Upper lobe of right lung (tissue), 1 donor: ENCODE measurements around the gene EAPP. TPM values are rescaled to one million over a fixed set of nuclear protein-coding genes. Genes with fewer than 3 reads are reported as not detected.

Source experiments
- ATAC-seq: fragments of 200-7000 bp; cut with Tn5 transposase; one replicate; pipeline ENCODE4 v1.9.1; 2020; ENCODE audit warnings: mild to moderate bottlenecking, moderate library complexity
- DNase-seq: peaks from one replicate; pipeline ENCODE4 v3.0.0-alpha.2; 2020
- H3K27ac ChIP-seq: fragments of 200-600 bp; one replicate; pipeline ENCODE4 v1.8.0; 2022
- H3K27me3 ChIP-seq: fragments of 200-600 bp; one replicate; pipeline ENCODE4 v1.8.0; 2022; ENCODE audit warnings: mild to moderate bottlenecking
- H3K36me3 ChIP-seq: fragments of 200-600 bp; one replicate; pipeline ENCODE4 v1.8.0; 2022
- H3K4me1 ChIP-seq: fragments of 200-600 bp; one replicate; pipeline ENCODE4 v1.8.0; 2022
- H3K4me3 ChIP-seq: fragments of 200-600 bp; one replicate; pipeline ENCODE4 v1.8.0; 2022; ENCODE audit warnings: mild to moderate bottlenecking
- H3K9me3 ChIP-seq: fragments of 200-600 bp; one replicate; pipeline ENCODE4 v1.8.0; 2022
- CTCF ChIP-seq: fragments of 200-600 bp; IDR thresholded peaks from one replicate; pipeline ENCODE4 v1.8.0; 2022; ENCODE audit warnings: antibody characterized with exemption
- intact Hi-C: fragments of 100-400 bp; cut with DNase I; formaldehyde crosslinking; loops from one replicate; pipeline ENCODE4 v1.11.0; 2022
- total RNA-seq: library from RNA; stranded (reverse); fragmentation: NEBNext Ultra II Directional; extraction: Animal tissue kit (Norgen Biotek cat#: 25700); gene quantifications from one replicate; pipeline ENCODE4 v1.2.1, GENCODE V29; 2021
- donor health status: DM: no; HTN: yes; CAD: no; lungs with severe emphysema.

Gene EAPP
- total RNA-seq, 1 donor from 2014 or later: 26.9 TPM

- Histone ChIP-seq H3K27ac (no peak overlapping the region), H3K36me3 (no peaks in the 10 kb centered on the region), H3K4me3 (no peak overlapping the region), H3K27me3 (no peaks in the 10 kb centered on the region), H3K9me3 (no peaks in the 10 kb centered on the region), H3K4me1 (no peaks in the 10 kb centered on the region)
- peak; percentile 53 for TF ChIP-seq CTCF
- intact Hi-C loops: no loop called here
- DNase-seq (no peak), ATAC-seq (peak; percentile 88)
These were observed 40.7 kb downstream of the EAPP start for GRCh38 chr14:34498684-34499412.

- H3K27ac ChIP-seq: peak overlapping the region; percentile 80
These were observed 42.6 kb downstream of the EAPP start for GRCh38 chr14:34496679-34497513.

GRCh38 chr14:34496007-34496678, 43.4 kb downstream of the EAPP start:
- ATAC-seq: no peak
- Histone ChIP-seq H3K27me3 (no peaks in the 10 kb centered on the region), H3K36me3 (no peaks in the 10 kb centered on the region), H3K4me3 (no peak overlapping the region), H3K27ac (peak overlapping the region; percentile 28), H3K4me1 (no peaks in the 10 kb centered on the region), H3K9me3 (no peaks in the 10 kb centered on the region)
- DNase-seq: no peak
- intact Hi-C loops: no loop called here
- TF ChIP-seq CTCF: no peak

More at GRCh38 chr14:34496679-34497513, 42.6 kb downstream of the EAPP start:
- DNase-seq (no peak), ATAC-seq (peak; percentile 73)
- Histone ChIP-seq H3K4me3 (no peak overlapping the region), H3K4me1 (no peaks in the 10 kb centered on the region), H3K9me3 (no peaks in the 10 kb centered on the region), H3K27me3 (no peaks in the 10 kb centered on the region), H3K36me3 (no peaks in the 10 kb centered on the region)
- no peak for TF ChIP-seq CTCF
- intact Hi-C loops: no loop called here

GRCh38 chr14:34489324-34489723, 50.2 kb downstream of the EAPP start:
- Histone ChIP-seq H3K4me1 (no peaks in the 10 kb centered on the region), H3K27me3 (no peaks in the 10 kb centered on the region), H3K36me3 (no peaks in the 10 kb centered on the region), H3K4me3 (no peak overlapping the region), H3K27ac (no peak overlapping the region), H3K9me3 (no peaks in the 10 kb centered on the region)
- intact Hi-C loops: no loop called here
- TF ChIP-seq CTCF: no peak
- ATAC-seq (no peak), DNase-seq (no peak)

- no peaks in the 10 kb centered on the region for H3K9me3 ChIP-seq
- H3K27me3 ChIP-seq: no peaks in the 10 kb centered on the region
- H3K4me1 ChIP-seq: no peaks in the 10 kb centered on the region
- intact Hi-C loops: no loop called here
- no peak overlapping the region for H3K4me3 ChIP-seq
- ATAC-seq: no peak
- H3K36me3 ChIP-seq: no peaks in the 10 kb centered on the region
- no peak overlapping the region for H3K27ac ChIP-seq
- DNase-seq: no peak
- TF ChIP-seq CTCF: no peak
These were observed 51.0 kb downstream of the EAPP start for GRCh38 chr14:34488528-34488927.
